Measurements from ENCODE around the gene DDX60. TPM values are rescaled to one million over a fixed set of nuclear protein-coding genes. Genes with fewer than 3 reads are reported as not detected.

Gene DDX60
- polyA plus RNA-seq, 1 donor from 2014 or later = not detected

GRCh38 chr4:168265327-168265726 lies 53.2 kb downstream of the DDX60 start:
- Histone ChIP-seq H3K9me3 (ENCODE audit: low read length) (no peaks in the 10 kb centered on the region), H3K79me2 (replicated peaks; ENCODE audit: insufficient read depth, low read length) (no peaks in the 10 kb centered on the region), H3F3A (ENCODE audit: insufficient read depth, low read length, poor library complexity, severe bottlenecking) (no peaks in the 10 kb centered on the region), H4K20me1 (ENCODE audit: insufficient read depth) (no peaks in the 10 kb centered on the region), H2AFZ (ENCODE audit: low read depth, low read length) (no peak overlapping the region), H3K36me3 (ENCODE audit: insufficient read depth, low read length) (no peaks in the 10 kb centered on the region), H3K4me3 (ENCODE audit: low read length) (no peak overlapping the region), H3K27me3 (ENCODE audit: insufficient read depth, low read depth, low read length) (no peaks in the 10 kb centered on the region), H3K9ac (ENCODE audit: low read length) (no peak overlapping the region), H3K27ac (ENCODE audit: low read length) (no peak overlapping the region), H3K4me2 (ENCODE audit: low read length) (no peak overlapping the region), H3K9me2 (ENCODE audit: insufficient read depth, low read length) (no peaks in the 10 kb centered on the region)
- no peak for TF ChIP-seq TAF1 (IDR thresholded peaks at IDR 0.05; ENCODE audit: low read depth)

- no peaks in the 10 kb centered on the region for H3K36me3 ChIP-seq (ENCODE audit: insufficient read depth, low read length)
Observed at GRCh38 chr4:168264903-168265302, 53.6 kb downstream of the DDX60 start.

More at GRCh38 chr4:168264903-168265302, 53.6 kb downstream of the DDX60 start:
- H3K9me3 ChIP-seq (ENCODE audit: low read length) = no peaks in the 10 kb centered on the region
- no peak overlapping the region for H3K4me2 ChIP-seq (ENCODE audit: low read length)
- H3K9ac ChIP-seq (ENCODE audit: low read length) = no peak overlapping the region
- TF ChIP-seq SMC3 (conservative IDR thresholded peaks at IDR 0.05; ENCODE audit: poor library complexity) (no peak), MXI1 (conservative IDR thresholded peaks at IDR 0.05; ENCODE audit: poor library complexity, severe bottlenecking) (no peak), RAD21 (conservative IDR thresholded peaks at IDR 0.05) (no peak), TAF1 (IDR thresholded peaks at IDR 0.05; ENCODE audit: low read depth) (no peak), EP300 (conservative IDR thresholded peaks at IDR 0.05; ENCODE audit: poor library complexity, severe bottlenecking) (no peak), EZH2 (IDR thresholded peaks at IDR 0.05; ENCODE audit: borderline replicate concordance, insufficient read depth, low read length, poor library complexity, severe bottlenecking) (no peak), REST (IDR thresholded peaks at IDR 0.05; ENCODE audit: borderline replicate concordance) (no peak), POLR2AphosphoS5 (IDR thresholded peaks at IDR 0.05) (no peak), CTCF (IDR thresholded peaks at IDR 0.05; ENCODE audit: poor library complexity, severe bottlenecking) (no peak)
- H3K9me2 ChIP-seq (ENCODE audit: insufficient read depth, low read length) = no peaks in the 10 kb centered on the region
- H3K4me3 ChIP-seq (ENCODE audit: low read length) = no peak overlapping the region
- no peaks in the 10 kb centered on the region for H3K79me2 ChIP-seq (replicated peaks; ENCODE audit: insufficient read depth, low read length)
- no peaks in the 10 kb centered on the region for H3F3A ChIP-seq (ENCODE audit: insufficient read depth, low read length, poor library complexity, severe bottlenecking)
- H3K27me3 ChIP-seq (ENCODE audit: insufficient read depth, low read depth, low read length) = no peaks in the 10 kb centered on the region
- no peak overlapping the region for H3K27ac ChIP-seq (ENCODE audit: low read length)
- no peak overlapping the region for H2AFZ ChIP-seq (ENCODE audit: low read depth, low read length)
- no peaks in the 10 kb centered on the region for H4K20me1 ChIP-seq (ENCODE audit: insufficient read depth)

Data from neural cell (in vitro differentiated cells).